Heart right ventricle (tissue), 16 donors: ENCODE measurements around the gene STX18. TPM values are rescaled to one million over a fixed set of nuclear protein-coding genes. Genes with fewer than 3 reads are reported as not detected.

Experiments
- ATAC-seq, 8 donors: fragments of 200-7000 bp; cut with Tn5 transposase; one replicate each; pipeline ENCODE4 v1.9.1; 2020; ENCODE audit warnings: mild to moderate bottlenecking in 8 of 8, moderate library complexity in 8 of 8, moderate number of reproducible peaks in 1 of 8
- DNase-seq, 2 donors: peaks; one replicate each; pipeline ENCODE4 v3.0.0-alpha.2; 2020
- H3K27ac ChIP-seq, 10 donors: fragments of 200-600 bp; sonication (generic) in 2 of 10; one replicate each; pipeline versions ENCODE4 v1.5.0 to v1.8.0; 2020 to 2022; ENCODE audit warnings: mild to moderate bottlenecking in 3 of 10
- H3K27me3 ChIP-seq, 7 donors: fragments of 200-600 bp; one replicate each; pipeline ENCODE4 v1.8.0; 2021 to 2022; ENCODE audit warnings: mild to moderate bottlenecking in 2 of 7
- H3K36me3 ChIP-seq, 9 donors: fragments of 200-600 bp; sonication (generic) in 1 of 9; one replicate each; pipeline versions ENCODE4 v1.5.0 to v1.8.0; 2020 to 2022; ENCODE audit warnings: mild to moderate bottlenecking in 2 of 9
- H3K4me1 ChIP-seq, 9 donors: fragments of 200-600 bp; sonication (generic) in 1 of 9; one replicate each; pipeline versions ENCODE4 v1.5.0 to v1.8.0; 2020 to 2022; ENCODE audit warnings: mild to moderate bottlenecking in 4 of 9
- H3K4me3 ChIP-seq, 10 donors: fragments of 200-600 bp; sonication (generic) in 2 of 10; one replicate each; pipeline versions ENCODE4 v1.5.0 to v1.8.0; 2020 to 2022; ENCODE audit warnings: mild to moderate bottlenecking in 7 of 10, moderate library complexity in 2 of 10
- H3K9me3 ChIP-seq, 11 donors: fragments of 200-600 bp in 10 of 11; sonication (generic) in 2 of 11; one replicate each; pipeline versions ENCODE4 v1.5.0 to v1.8.0; 2013 to 2022; ENCODE audit warnings: mild to moderate bottlenecking in 2 of 11, control low read depth in 1 of 11, moderate library complexity in 1 of 11
- CTCF ChIP-seq, 9 donors: fragments of 200-600 bp; sonication (generic) in 2 of 9; IDR thresholded peaks; one replicate each; pipeline versions ENCODE4 v1.5.0 to v1.8.0; 2021 to 2022; ENCODE audit warnings: antibody characterized with exemption in 9 of 9, mild to moderate bottlenecking in 5 of 9, moderate library complexity in 1 of 9
- WGBS, 2 donors: extraction: QIAGEN DNeasy Blood & Tissue Kit; methylation state at CpG; one replicate each; pipeline ENCODE4 v1.1.7; 2013; ENCODE audit warnings: inconsistent platforms in 1 of 2; 5-methylcytosine and 5-hydroxymethylcytosine counted together
- intact Hi-C, 10 donors: fragments of 100-400 bp; cut with DNase I; formaldehyde crosslinking; loops; one replicate each; pipeline versions ENCODE4 v1.11.1 to v1.14.2; 2022
- polyA plus RNA-seq, 2 donors: library from polyadenylated mRNA; stranded (reverse); fragments of 200-250 nt; gene quantifications; one replicate each; pipeline ENCODE4 v1.2.3, GENCODE V29; 2013
- total RNA-seq, 10 donors: library from RNA; stranded (reverse); fragmentation: NEBNext Ultra II Directional in 3 of 10; extraction: Animal tissue kit (Norgen Biotek cat#: 25700) in 3 of 10; gene quantifications; one replicate each; pipeline versions ENCODE4 v1.2.1 to v1.2.4, GENCODE V29; 2021 to 2023
- donor health status: Arrhythmogenic right ventricular cardiomyopathy.
- donor health status: ischemic (EF 13 %, LVEDD 7.1; RV severe dilation, severe dysfunction).
- donor health status: healthy with polysubstance abuse.
- donor health status: DM: no; HTN: yes; CAD: no.
- donor health status: DM: no; HTN: no; CAD: no.
- donor health status: ischemic (EF 25% LVEDD 6.9; RV normal size, moderate dysfunction).
- donor health status: ischemic (EF 25% LVEDD 5.7; RV mildly dilated, moderate dysfunction).
- donor health status: healthy.
- donor health status: DM: yes; HTN: yes; CAD: no.
- donor health status: Ischemic cardiomyopathy.
- donor health status: ischemic (EF 35%, LVEDD 5.7; RV mildly dilated, moderate dysfunction).
- donor health status: nonischemic (EF 11% LVEDD 7.7; RV severe dilation, severe dysfunction).
- donor health status: DM: yes; HTN: yes; CAD: no.
- donor health status: PGD.
- donor health status: ischemic (EF 29% LVEDD 5.4; RV normal size, mild dysfunction).
- donor health status: nonischemic (EF 23%, LVEDD 6.1; RV moderate dilation, normal function).

Gene STX18
- total and polyA plus RNA-seq, 12 donors: 13.5 to 24.5 (median 18.2) TPM

GRCh38 chr4:4391866-4392265, 150.0 kb downstream of the STX18 start:
- no peak for ATAC-seq
- Histone ChIP-seq H3K4me3 (no peak overlapping the region), H3K36me3 (no peaks in the 10 kb centered on the region), H3K27me3 (peaks cover 0 to 83% (median 56%) of the 10 kb centered on the region in 7 donors), H3K4me1 (peaks cover 0 to 22% (median 17%) of the 10 kb centered on the region in 9 donors), H3K9me3 (no peaks in the 10 kb centered on the region), H3K27ac (no peak overlapping the region)
- TF ChIP-seq CTCF (IDR thresholded peaks at IDR 0.05): no peak
- intact Hi-C loops: no loop called here
- 72 to 76% methylated on average over 4 of the region's 4 CpGs for WGBS, 2 donors
- no peak for DNase-seq

GRCh38 chr4:4390515-4391240, 151.2 kb downstream of the STX18 start:
- no peaks in the 10 kb centered on the region for H3K36me3 ChIP-seq
- 76 to 77% methylated on average over 11 of the region's 11 CpGs for WGBS, 2 donors
- H3K27ac ChIP-seq: no peak overlapping the region
- DNase-seq (no peak), ATAC-seq (no peak)
- intact Hi-C loops: no loop called here
- TF ChIP-seq CTCF (IDR thresholded peaks at IDR 0.05): no peak
- no peaks in the 10 kb centered on the region for H3K9me3 ChIP-seq
- peaks cover under 1 to 87% (median 60%) of the 10 kb centered on the region in 7 donors for H3K27me3 ChIP-seq
- peaks cover 0 to 32% (median 26%) of the 10 kb centered on the region in 9 donors for H3K4me1 ChIP-seq
- no peak overlapping the region for H3K4me3 ChIP-seq

GRCh38 chr4:4390046-4390445, 151.8 kb downstream of the STX18 start:
- Histone ChIP-seq H3K4me3 (no peak overlapping the region), H3K27me3 (peaks cover 4 to 88% (median 58%) of the 10 kb centered on the region in 7 donors), H3K4me1 (peaks cover 0 to 32% (median 28%) of the 10 kb centered on the region in 9 donors), H3K27ac (no peak overlapping the region), H3K36me3 (no peaks in the 10 kb centered on the region), H3K9me3 (no peaks in the 10 kb centered on the region)
- intact Hi-C loops: no loop called here
- ATAC-seq (no peak), DNase-seq (no peak)
- no peak for TF ChIP-seq CTCF (IDR thresholded peaks at IDR 0.05)
- WGBS, 2 donors: 72 to 78% methylated on average over 7 of the region's 7 CpGs

- Histone ChIP-seq H3K4me1 (peaks cover 0 to 32% (median 28%) of the 10 kb centered on the region in 9 donors), H3K4me3 (no peak overlapping the region), H3K27me3 (peaks cover 4 to 87% (median 55%) of the 10 kb centered on the region in 7 donors), H3K27ac (no peak overlapping the region), H3K9me3 (no peaks in the 10 kb centered on the region), H3K36me3 (no peaks in the 10 kb centered on the region)
- 61 to 63% methylated on average over 18 of the region's 18 CpGs for WGBS, 2 donors
- intact Hi-C loops: no loop called here
- DNase-seq (no peak), ATAC-seq (no peak)
- no peak for TF ChIP-seq CTCF (IDR thresholded peaks at IDR 0.05)
Measured at GRCh38 chr4:4388836-4389575, 152.8 kb downstream of the STX18 start.
